Stimulated activated CD8-positive, alpha-beta memory T cell treated with anti-CD3 and anti-CD28 coated beads, Interleukin-4, amount 100 ng/mL, for 1 hour (primary cell): ENCODE data around the gene GCNT1.
"Not testable (repeated sequence)": the region's sequence is repeated elsewhere in the genome, so short reads cannot be mapped to it uniquely, and the experiment has no call there.

ENCODE experiments used
- DNase-seq, 2 donors: peaks; one replicate each; pipeline ENCODE4 v3.0.0-alpha.2; 2020; ENCODE audit warnings: low read depth in 2 of 2, low spot score in 1 of 2

GCNT1 gene

GRCh38 chr9:76479337-76479736 is 20.4 kb downstream of the GCNT1 start:
- DNase-seq = not testable (repeated sequence)

GRCh38 chr9:76486151-76486550 is 27.2 kb downstream of the GCNT1 start:
- no peak for DNase-seq

DNA sequence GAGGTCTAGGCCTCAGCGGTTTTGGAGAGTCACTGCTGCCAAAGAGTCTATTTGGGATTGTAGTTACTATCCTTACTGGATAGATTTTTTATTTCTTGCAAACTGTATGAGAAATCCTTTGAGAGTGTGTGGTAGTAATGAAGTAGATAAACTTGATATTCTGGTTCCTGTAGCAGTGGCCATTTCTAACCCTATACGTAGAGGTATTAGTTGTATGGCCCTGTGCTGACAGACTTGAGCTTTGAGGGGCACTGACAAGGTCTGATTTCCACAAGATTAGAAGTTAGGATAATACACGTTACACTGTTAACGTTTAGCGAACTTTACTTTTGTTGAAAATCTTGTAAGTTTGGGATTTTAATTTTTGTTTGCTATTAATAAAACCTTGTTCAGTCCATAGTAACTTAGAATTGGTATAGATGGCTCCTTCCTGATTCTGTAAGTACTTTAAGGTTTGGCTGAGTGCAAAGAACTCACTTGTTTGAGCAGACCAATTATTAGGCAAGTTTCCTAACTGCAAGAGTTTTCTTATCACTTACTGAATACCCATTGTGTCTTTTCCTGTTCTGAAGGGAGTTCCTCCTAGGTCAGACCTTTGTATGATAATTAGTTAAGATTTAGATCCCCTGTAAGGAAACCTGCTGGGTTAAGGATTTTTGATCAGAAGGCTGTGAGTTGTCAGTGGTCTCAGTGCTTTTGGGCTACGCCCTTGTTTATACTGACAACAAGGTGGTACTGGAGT is 31.4 kb downstream of the GCNT1 start:
- no peak for DNase-seq

GRCh38 chr9:76491056-76491455 is 32.1 kb downstream of the GCNT1 start:
- DNase-seq = not testable (repeated sequence)

- DNase-seq = not testable (repeated sequence)
These were observed 34.5 kb downstream of the GCNT1 start for GRCh38 chr9:76493496-76493895.

DNA sequence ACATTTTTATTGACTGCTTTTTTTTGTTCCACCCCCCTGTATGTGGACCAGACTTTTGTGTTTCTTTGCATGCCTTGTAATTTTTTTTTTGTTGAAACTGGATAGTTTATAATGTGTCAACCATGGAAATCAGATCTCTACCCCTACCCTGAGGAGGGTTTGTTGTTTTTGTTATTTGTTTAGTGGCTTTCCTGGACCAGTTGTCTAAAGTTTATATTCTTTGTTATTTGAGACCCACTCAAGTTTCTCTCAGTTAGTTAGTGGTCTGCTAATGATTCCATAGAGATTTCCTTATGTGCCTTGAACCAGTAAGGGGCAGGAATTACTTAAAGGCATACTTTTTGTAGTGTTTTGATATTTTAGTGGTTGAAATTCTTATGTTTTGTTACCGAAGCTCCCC is 41.1 kb downstream of the GCNT1 start:
- DNase-seq = no peak

DNA sequence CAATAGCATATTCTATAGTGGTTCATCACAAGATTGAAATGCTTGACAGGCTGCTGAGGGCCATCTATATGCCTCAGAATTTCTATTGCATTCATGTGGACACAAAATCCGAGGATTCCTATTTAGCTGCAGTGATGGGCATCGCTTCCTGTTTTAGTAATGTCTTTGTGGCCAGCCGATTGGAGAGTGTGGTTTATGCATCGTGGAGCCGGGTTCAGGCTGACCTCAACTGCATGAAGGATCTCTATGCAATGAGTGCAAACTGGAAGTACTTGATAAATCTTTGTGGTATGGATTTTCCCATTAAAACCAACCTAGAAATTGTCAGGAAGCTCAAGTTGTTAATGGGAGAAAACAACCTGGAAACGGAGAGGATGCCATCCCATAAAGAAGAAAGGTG is 43.8 kb downstream of the GCNT1 start:
- no peak for DNase-seq

- DNase-seq = no peak
These were observed 51.1 kb downstream of the GCNT1 start for GRCh38 chr9:76510041-76510440.

DNA sequence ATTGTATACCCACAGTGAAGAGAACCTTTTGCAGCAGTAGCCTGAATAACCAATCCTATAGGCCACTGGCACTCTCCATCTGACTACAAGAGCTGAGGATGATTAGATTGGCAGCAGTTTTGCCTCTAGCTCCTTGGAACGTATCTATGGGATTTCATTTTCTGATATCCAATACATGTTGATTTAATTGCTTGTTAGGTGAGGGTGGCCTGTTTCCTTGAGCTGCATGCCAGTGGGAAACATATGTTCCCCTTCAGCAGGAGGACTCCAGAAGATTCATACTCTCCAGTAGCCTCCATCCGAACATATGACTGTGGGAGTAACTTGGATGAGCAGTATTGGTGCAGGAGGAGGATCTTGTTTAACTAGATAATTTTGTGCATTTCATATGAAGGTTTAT is 51.5 kb downstream of the GCNT1 start:
- no peak for DNase-seq

- DNase-seq = no peak
These were observed 53.8 kb downstream of the GCNT1 start for GRCh38 chr9:76512826-76513225.

GRCh38 chr9:76516350-76516749 is 57.4 kb downstream of the GCNT1 start:
- DNase-seq = no peak

GRCh38 chr9:76516871-76517270 is 57.9 kb downstream of the GCNT1 start:
- DNase-seq = no peak

GRCh38 chr9:76519075-76519835 is 60.3 kb downstream of the GCNT1 start:
- no peak for DNase-seq

- DNase-seq = no peak
These were observed 62.3 kb downstream of the GCNT1 start for GRCh38 chr9:76521244-76521681.

- no peak for DNase-seq
These were observed 62.9 kb downstream of the GCNT1 start for GRCh38 chr9:76521906-76522305.

GRCh38 chr9:76523617-76524200 is 64.7 kb downstream of the GCNT1 start:
- DNase-seq = not testable (repeated sequence)

- DNase-seq = no peak
These were observed 66.2 kb downstream of the GCNT1 start for GRCh38 chr9:76525196-76525595.

DNA sequence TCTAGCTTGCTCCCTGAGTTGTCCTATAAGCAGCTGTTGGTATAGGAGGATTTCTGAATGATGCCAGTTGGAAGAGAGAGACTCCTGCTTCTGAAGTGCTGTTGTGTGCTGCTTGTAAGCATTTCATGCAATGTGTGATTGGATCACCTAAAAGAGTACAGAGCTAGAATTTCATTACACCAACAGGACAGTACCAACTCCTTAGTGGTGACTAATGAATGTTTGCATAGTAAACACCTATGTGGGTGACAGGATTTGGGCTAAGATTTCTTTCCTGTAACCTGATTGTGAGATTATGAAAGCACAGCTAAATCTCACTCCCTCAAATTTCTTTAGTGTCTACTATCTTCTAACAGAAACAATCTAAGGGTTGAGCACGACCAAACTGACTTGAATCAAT is 67.0 kb downstream of the GCNT1 start:
- no peak for DNase-seq

- no peak for DNase-seq
These were observed 69.1 kb downstream of the GCNT1 start for GRCh38 chr9:76528056-76528455.

- no peak for DNase-seq
These were observed 69.7 kb downstream of the GCNT1 start for GRCh38 chr9:76528642-76529190.

- no peak for DNase-seq
These were observed 70.7 kb downstream of the GCNT1 start for GRCh38 chr9:76529653-76530052.
